IPS-NIHi7 (cell line): ENCODE measurements around the gene BCKDK.

Source experiments
- DNase-seq: peaks from one replicate; pipeline ENCODE4 v3.0.0; 2012; ENCODE audit warnings: mixed read lengths; ENCODE audit errors: extremely low spot score

The BCKDK gene

GRCh38 chr16:31080035-31080629, 28.1 kb upstream of the BCKDK start:
- no peak for DNase-seq

GRCh38 chr16:31080756-31081419, 27.3 kb upstream of the BCKDK start:
- DNase-seq: no peak

- DNase-seq: no peak
Measured at GRCh38 chr16:31081428-31082351, 26.5 kb upstream of the BCKDK start.

GRCh38 chr16:31082368-31083045, 25.7 kb upstream of the BCKDK start:
- no peak for DNase-seq

GRCh38 chr16:31083081-31083480, 25.1 kb upstream of the BCKDK start:
- no peak for DNase-seq

- no peak for DNase-seq
Measured at GRCh38 chr16:31083556-31083955, 24.6 kb upstream of the BCKDK start.

GRCh38 chr16:31083981-31084380, 24.2 kb upstream of the BCKDK start:
- DNase-seq: no peak

- DNase-seq: no peak
Measured at GRCh38 chr16:31084584-31085302, 23.4 kb upstream of the BCKDK start.

GRCh38 chr16:31085411-31085810, 22.8 kb upstream of the BCKDK start:
- DNase-seq: no peak

- no peak for DNase-seq
Measured at GRCh38 chr16:31085873-31086628, 22.1 kb upstream of the BCKDK start.

GRCh38 chr16:31086629-31086906, 21.6 kb upstream of the BCKDK start:
- no peak for DNase-seq

- DNase-seq: no peak
Measured at GRCh38 chr16:31087481-31087880, 20.7 kb upstream of the BCKDK start.

GRCh38 chr16:31087971-31088370, 20.2 kb upstream of the BCKDK start:
- DNase-seq: no peak

- DNase-seq: no peak
Measured at GRCh38 chr16:31088459-31089183, 19.6 kb upstream of the BCKDK start, which contains the start of gene PRSS53. TSS of gene PRSS53 (minus strand) at chr16:31088943. CDS start at chr16:31088809, 134 bp downstream.

- no peak for DNase-seq
Measured at GRCh38 chr16:31089199-31089598, 19.0 kb upstream of the BCKDK start.

GRCh38 chr16:31090540-31090939, 17.6 kb upstream of the BCKDK start:
- DNase-seq: no peak

- DNase-seq: no peak
Measured at GRCh38 chr16:31092330-31092729, 15.9 kb upstream of the BCKDK start.

GRCh38 chr16:31093132-31093703, 15.0 kb upstream of the BCKDK start:
- DNase-seq: peak; percentile 65

- DNase-seq: no peak
Measured at GRCh38 chr16:31094088-31094423, 14.1 kb upstream of the BCKDK start.
